Activated T-cell treated with anti-CD3 and anti-CD28 coated beads for 1 hour (primary cell): ENCODE data around the gene NEK4.

Experiments
- DNase-seq: peaks from one replicate; pipeline ENCODE4 v3.0.0-alpha.2; 2020; ENCODE audit warnings: low read depth

NEK4 gene

GRCh38 chr3:52792961-52793695, 22.4 kb upstream of the NEK4 start:
- DNase-seq = no peak

DNA sequence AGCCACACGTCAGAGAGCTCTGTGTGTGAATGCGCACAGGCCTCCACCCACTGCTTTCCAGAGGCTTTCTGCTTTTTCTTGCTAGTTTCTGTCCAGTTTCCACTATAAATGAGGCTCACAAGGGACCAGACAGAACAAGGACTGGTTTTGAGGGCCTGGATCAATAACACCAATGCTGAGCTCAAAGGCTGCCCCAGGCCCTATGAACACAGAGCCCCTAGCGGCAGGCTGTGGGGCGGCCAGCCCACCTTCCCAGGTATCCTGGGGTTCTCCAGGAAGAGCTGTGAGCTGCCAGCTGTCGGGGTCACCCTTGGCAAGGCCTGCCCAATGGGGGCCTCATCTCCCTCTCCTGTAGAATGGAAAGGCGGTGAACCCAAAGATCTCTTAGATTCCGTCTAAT, 21.7 kb upstream of the NEK4 start:
- DNase-seq = no peak

GRCh38 chr3:52791928-52792327, 21.2 kb upstream of the NEK4 start:
- DNase-seq = no peak

DNA sequence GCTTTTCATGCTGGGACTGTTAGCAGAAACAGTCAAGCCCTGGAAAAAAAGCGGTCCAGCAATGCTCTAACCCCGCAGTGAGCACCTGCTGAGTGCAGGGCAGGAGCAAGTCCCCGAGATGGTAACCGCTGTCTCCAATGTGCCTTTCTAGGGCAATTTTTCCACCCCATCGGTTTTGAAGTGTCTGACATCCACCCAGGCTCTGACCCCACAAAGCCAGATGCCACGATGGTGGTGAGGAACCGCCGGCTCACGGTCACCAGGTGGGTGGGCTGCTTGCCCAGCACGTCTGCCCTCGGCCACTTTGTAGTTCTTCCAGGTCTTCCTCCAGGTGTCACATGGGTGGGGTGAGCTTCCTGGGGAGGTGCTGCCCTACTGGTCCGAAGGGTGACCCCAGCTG, 20.6 kb upstream of the NEK4 start:
- DNase-seq = no peak

DNA sequence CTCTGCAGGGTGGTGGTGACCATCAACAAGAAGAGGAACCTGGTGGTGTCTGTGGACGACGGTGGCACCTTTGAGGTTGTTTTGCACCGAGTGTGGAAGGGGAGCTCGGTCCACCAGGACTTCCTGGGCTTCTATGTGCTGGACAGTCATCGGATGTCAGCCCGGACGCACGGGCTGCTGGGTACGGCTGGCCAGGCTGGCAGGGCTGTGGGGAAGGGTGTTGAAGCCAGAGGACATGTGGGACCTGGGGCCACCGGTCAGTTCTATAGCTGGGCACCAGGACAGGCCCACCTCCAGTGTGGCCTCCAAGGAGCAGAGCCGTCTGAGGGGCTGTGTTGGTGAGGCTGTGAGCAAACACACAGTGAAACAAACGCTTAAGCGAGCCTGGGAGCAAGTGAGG, 20.0 kb upstream of the NEK4 start:
- DNase-seq = no peak

DNA sequence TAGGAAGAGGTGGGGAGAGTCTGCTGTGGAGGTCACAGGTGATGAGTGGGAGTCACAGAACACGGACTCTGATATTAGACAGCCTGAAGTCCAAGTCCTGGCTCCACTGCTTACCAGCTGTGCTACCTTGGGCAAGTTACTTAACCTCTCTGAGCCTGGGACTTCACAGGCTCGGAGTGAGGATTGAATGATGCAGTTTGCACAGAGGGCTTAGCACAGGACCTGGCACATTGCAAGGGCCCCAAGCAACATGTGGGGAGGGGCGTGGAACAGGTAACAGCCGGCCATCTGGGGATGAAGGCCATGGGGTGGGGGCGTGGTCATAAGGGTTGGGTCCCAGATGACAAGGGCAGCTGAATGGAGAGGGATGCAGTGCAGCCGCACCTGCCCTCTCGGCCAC, 19.6 kb upstream of the NEK4 start:
- DNase-seq = no peak

DNA sequence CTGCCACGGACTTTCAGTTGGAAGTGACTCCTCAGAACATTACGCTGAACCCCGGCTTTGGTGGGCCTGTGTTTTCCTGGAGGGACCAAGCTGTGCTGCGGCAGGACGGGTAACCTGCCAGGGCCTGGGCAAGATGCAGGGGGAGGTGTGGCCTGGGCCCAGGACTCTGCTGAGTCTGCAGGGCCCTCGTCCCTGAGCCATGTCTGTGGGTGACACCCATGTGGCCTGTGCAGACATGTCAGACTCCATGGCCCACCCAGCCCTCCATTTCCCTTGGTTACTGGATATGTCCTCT, 19.0 kb upstream of the NEK4 start:
- DNase-seq = no peak

DNA sequence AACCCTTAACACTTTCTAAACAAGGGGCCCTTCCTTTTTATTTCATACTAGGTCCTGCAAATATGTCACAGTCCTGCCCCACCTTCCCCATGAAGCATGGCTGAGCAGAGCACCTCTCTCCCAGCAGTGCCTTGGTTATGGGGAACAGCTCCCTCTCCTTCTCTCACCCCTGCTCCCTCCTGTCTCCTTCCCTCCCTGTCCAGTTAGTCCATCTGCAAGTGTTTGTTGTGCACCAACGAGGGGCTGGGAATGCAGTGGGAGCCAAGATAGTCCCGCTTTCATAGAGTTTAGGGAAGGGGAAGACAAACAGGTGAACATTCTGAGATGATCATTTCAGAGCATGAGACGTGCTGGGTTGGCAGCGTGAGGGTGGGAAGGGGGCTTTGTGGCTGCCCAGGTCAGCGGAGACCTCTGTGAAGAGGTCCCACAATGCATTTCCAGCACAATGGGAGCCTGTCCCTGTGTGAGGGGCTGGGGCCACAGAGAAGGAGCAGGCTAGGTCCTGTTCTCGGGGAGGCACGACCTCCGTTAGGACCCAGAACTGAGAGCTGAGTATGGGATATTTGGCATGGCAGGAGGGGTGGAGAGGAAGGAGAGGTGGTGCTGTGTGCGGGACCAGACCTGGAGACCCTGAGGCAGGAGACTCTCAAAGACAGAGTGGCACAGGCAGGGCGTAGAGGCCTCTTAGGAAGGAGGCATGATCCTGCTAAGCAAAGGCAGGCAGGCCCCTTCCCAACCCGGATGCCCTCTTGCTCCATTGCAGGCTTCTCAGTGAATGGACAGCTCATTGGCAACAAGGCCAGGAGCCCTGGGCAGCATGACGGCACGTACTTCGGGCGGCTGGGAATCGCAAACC, 18.4 kb upstream of the NEK4 start:
- DNase-seq = no peak

DNA sequence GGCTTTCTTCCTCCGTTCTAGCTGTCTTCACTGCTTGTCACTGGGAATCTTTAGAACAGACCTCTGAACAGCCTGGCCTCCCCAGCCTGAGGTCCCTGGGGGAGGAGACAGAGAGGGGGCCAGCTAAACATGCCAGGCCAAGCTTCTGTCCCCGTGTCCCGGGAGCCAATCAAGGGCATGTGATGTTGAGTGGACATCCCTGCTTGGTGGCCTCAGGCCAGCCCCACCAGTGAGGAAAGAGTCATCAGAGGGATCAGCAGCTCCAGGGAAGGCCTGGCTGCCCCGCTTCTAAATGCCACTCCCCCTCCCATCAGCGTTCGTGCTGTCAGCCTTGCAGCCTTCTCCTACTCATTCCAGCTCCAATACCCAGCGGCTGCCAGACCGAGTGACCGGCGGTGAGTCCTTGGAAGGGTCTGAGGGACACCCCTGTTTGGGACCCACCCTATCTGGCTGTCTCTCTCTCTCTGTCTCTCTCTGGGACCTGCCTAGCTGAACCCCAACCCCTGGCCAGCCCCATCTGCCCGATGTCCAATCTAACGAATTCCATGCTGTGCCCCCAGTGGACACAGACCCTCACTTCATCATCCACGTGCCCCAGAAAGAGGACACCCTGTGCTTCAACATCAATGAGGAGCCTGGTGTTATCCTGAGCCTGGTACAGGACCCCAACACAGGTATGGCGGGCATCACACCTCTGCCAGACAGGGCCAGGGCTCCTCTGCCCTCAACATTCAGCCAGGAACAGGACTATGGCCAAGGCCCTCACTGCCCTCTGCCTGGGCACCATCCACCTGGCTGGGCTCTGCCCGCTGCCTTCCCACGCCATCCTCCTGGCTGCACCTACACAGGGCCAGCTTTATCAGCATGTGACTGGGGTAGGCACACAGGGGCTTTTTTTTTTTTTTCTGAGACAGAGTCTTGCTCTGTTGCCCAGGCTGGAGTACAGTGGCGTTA, 17.2 kb upstream of the NEK4 start:
- DNase-seq = no peak

DNA sequence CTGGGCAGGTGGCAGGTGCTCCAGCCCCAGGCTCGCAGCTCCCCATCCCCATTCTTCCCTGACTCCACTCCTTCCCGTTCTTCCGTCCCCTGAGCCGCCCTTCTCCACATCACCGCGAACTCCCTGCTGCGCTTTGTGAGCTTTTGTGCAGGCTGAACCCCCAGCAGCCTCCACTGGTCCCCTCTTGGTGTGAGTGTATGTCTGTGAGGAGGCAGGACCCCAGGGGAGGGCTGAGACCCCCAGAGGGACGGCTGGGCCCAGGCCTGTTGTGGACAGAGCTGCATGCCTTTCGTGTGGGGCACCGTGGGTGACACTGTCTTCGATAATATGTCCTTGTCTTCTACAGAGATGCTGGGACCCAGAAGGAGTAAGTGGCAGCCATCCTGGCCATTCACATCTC, 16.5 kb upstream of the NEK4 start:
- DNase-seq = no peak

DNA sequence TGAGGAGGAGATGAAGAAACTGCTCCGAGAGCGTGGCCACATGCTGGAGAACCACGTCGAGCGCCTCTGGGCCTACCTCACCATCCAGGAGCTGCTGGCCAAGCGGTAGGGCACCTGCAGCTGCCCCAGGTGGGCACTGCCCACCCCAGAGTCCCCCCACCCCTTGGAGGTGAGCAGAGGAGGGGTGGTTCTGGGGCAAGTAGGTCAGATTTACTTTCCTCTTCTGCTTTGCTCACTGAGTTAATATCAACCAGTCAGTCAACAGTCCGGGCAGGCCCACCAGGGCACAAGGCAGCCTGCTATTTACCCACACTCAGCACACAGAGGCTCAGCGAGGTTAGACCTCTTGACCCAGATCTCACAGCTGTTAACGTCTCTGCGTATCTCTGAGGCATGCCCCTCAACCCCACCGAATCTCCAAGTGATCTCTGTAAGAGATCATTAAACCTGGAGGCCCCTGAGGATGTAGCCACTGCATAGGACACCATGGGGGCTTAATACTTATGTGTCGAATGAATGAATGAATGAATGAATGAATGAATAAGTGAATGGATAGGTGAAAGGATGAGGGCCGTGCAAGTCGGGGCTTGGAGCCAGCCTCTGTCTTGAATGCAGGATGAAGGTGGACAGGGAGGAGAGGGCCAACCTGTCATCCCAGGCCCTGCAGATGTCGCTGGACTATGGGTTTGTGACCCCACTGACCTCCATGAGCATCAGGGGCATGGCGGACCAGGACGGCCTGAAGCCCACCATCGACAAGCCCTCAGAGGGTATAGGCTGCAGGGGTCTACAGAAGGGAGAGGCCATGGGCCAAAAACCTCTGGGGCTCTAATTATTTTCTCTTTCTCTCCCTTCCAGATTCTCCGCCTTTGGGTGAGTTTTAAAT, 15.8 kb upstream of the NEK4 start:
- DNase-seq = no peak

DNA sequence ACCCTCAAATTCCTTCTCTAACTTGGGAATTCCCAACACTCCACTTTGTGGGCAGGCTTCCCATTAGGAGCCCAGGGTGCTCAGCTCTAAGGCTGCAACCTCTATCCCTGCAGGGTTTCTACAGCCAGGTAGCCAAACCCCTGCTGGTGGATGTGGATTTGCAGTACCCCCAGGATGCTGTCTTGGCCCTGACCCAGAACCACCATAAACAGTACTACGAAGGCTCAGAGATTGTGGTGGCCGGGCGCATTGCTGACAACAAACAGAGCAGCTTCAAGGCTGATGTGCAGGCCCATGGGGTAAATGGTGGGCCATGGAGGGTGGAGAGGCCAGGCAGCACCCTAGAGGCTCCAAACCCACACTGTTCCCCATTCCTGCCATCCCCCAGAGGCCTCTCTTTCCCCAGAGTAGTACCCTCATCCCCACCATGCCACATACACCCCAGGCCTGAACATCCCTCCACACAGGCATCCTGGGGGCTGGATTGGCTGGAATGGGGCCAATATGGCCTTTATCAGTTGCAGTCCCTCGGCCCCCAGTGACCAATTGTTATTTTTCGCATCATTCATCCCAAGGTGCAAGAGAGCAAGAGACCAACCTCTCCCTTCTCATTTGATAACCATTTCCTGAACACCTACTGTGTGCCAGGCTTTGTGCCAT, 14.3 kb upstream of the NEK4 start:
- DNase-seq = no peak

- no peak for DNase-seq
Observed at GRCh38 chr3:52784021-52784621, 13.4 kb upstream of the NEK4 start.

DNA sequence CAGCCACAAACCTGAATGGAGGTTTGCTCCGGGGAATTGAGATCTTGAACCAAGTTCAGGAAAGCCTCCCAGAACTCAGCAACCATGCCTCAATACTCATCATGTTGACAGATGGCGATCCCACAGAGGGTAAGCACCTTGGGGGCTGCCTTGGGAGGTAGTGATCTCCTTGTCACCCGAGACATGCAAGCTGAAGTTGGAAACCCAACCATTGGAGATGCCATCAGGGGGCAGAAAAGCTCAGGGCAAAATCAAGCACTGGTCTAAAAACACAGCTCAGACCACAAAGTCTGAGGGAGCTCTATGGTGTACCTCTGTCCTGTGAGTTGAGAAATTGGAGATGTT, 12.4 kb upstream of the NEK4 start:
- DNase-seq = no peak

DNA sequence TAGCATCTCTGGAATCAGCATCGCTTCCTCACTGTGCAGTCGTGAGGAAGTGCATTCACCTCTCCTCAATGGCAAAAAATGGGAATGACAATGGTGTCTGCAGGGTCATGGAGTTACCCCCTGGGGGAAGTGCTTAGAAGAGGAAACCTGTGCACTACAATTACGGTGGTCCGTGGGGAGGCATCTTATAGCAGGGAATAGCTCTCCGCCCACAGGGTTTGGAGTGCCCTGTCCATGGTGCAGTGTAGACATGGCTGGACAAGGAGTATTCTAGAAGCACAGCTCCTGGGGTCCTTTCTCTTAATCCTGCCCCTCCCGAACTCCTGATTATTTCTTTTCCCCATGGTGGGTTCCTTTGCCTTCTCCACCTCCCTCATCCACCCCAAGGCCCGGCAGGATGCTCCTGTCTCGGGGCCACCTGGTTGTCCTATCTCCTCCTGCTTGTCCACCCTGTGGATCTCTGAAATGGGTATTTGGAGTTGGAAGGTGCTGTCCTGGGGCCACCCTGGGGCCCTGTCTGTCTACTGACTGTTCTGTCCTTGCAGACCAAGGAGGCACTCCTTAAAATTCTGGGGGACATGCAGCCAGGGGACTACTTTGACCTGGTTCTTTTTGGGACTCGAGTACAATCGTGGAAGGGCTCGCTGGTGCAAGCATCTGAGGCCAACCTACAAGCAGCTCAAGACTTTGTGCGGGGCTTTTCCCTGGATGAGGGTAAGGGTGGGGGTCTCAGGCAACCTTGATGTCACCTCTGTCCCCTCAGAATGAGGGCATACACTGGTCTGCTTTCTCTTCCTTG, 11.9 kb upstream of the NEK4 start:
- DNase-seq = no peak

GRCh38 chr3:52781741-52782140, 11.0 kb upstream of the NEK4 start:
- DNase-seq = no peak

GRCh38 chr3:52779837-52780585, 9.3 kb upstream of the NEK4 start:
- DNase-seq = no peak

DNA sequence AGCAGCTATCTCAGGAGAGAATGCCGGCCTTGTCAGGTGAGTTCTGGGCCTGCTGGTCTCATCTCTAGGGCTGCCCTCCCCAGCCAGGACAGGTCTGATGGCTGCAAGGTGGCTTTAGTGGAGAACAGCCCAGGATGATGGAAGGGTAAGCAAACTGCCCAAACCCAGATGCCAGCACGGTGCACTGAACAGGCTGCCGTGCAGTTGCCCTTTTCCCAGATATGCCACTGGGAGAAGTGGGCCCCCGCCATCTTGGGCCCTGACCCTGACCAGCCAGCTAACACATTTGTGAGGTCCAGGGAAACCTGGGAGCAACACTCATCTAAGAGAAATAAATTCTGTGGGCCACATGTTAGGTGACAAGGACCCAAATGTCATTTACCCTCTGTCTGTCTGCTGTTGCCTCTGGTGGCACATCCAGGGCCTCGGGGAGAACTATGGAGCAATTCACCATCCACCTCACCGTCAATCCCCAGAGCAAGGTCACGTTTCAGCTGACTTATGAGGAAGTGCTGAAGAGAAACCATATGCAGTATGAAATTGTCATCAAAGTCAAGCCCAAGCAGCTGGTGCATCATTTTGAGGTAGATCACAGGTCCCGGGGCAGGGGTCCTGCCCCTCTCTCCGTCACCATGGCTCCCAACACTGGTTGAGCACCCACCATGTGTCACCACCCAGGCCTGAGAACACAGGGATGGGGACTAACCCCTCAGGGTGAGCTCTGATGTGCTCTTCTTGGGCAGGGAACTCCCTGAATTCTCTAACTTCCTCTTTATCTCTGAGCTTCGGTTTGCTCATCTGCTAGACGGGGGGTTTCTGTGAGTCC, 8.5 kb upstream of the NEK4 start:
- no peak for DNase-seq
